Esophagus muscularis mucosa (tissue), 4 donors: ENCODE measurements around the gene DSCAML1. TPM values are rescaled to one million over a fixed set of nuclear protein-coding genes. Genes with fewer than 3 reads are reported as not detected.

Experiments
- DNase-seq: peaks from one replicate; pipeline ENCODE4 v3.0.0-alpha.2; 2017; ENCODE audit errors: extremely low spot score
- H3K27ac ChIP-seq, 4 donors: fragments of 200-600 bp; sonication (generic); replicated peaks in 1 of 4; 1 replicate in 3 of 4; 2 replicates in 1 of 4; pipeline ENCODE4 v1.5.1; 2016 to 2019; ENCODE audit warnings: mild to moderate bottlenecking in 1 of 4
- H3K27me3 ChIP-seq, 4 donors: fragments of 200-600 bp; sonication (generic); one replicate each; pipeline versions ENCODE4 v1.5.1 to v1.6.0; 2016 to 2019
- H3K36me3 ChIP-seq, 4 donors: fragments of 200-600 bp; sonication (generic); one replicate each; pipeline ENCODE4 v1.5.1; 2016 to 2019
- H3K4me1 ChIP-seq, 4 donors: fragments of 200-600 bp; sonication (generic); one replicate each; pipeline ENCODE4 v1.5.1; 2016 to 2019
- H3K4me3 ChIP-seq, 4 donors: fragments of 200-600 bp; sonication (generic); 1 replicate in 2 of 4; 2 replicates in 2 of 4; pipeline ENCODE4 v1.5.1; 2016 to 2019; ENCODE audit warnings: mild to moderate bottlenecking in 4 of 4, moderate library complexity in 1 of 4
- H3K9me3 ChIP-seq, 4 donors: fragments of 200-600 bp; sonication (generic); 1 replicate in 3 of 4; 2 replicates in 1 of 4; pipeline ENCODE4 v1.5.1; 2016 to 2019
- EP300 ChIP-seq: sonication (generic); formaldehyde crosslinking; IDR thresholded peaks from one replicate; pipeline ENCODE4 v1.6.1; 2017; ENCODE audit warnings: antibody characterized with exemption
- POLR2A ChIP-seq: fragments of 450-650 bp; IDR thresholded peaks from one replicate; pipeline ENCODE4 v1.6.1; 2017; ENCODE audit warnings: antibody characterized with exemption, moderate library complexity, mild to moderate bottlenecking, low read depth
- POLR2AphosphoS5 ChIP-seq, 2 donors: sonication (generic); formaldehyde crosslinking; IDR thresholded peaks; one replicate each; pipeline ENCODE4 v1.6.1; 2017; ENCODE audit warnings: antibody characterized with exemption in 2 of 2
- WGBS: methylation state at CpG from one replicate; pipeline ENCODE4 v1.1.5; 2018; 5-methylcytosine and 5-hydroxymethylcytosine counted together
- intact Hi-C: fragments of 100-400 bp; cut with DNase I; formaldehyde crosslinking; loops from one replicate; pipeline ENCODE4 v1.15.1; 2023
- total RNA-seq, 4 donors: library from RNA; depleted of rRNA; stranded (reverse); fragments of >200 nt; gene quantifications; one replicate each; pipeline versions ENCODE4 v1.1.0 to v1.2.1, GENCODE V29; 2016
- TF ChIP-seq, protein P1 (sequence below), 3 experiments: fragments of 200-600 bp in 2 of 3; fragments of 450-650 bp in 1 of 3; sonication (generic) in 2 of 3; IDR thresholded peaks; one replicate each; pipeline ENCODE4 v1.5.1; 2017 to 2019; ENCODE audit warnings: antibody characterized with exemption in 3 of 3, mild to moderate bottlenecking in 2 of 3, moderate library complexity in 1 of 3

Gene DSCAML1
- total RNA-seq, 4 donors from 2014 or later = 0.50 to 5.8 (median 1.2) TPM

- no peak for DNase-seq
- WGBS = 75% methylated on average over 2 of the region's 3 CpGs
- Histone ChIP-seq H3K9me3 (peaks cover 0 to 8% (median 7%) of the 10 kb centered on the region in 4 donors), H3K27ac (no peak overlapping the region), H3K36me3 (no peaks in the 10 kb centered on the region), H3K4me1 (no peaks in the 10 kb centered on the region), H3K27me3 (peaks cover 0 to 31% (median 0%) of the 10 kb centered on the region in 4 donors), H3K4me3 (no peak overlapping the region)
- intact Hi-C loops = no loop called here
- TF ChIP-seq POLR2AphosphoS5 (IDR thresholded peaks at IDR 0.05) = no peak
- no peak for TF ChIP-seq EP300
- TF ChIP-seq, protein P1, sequence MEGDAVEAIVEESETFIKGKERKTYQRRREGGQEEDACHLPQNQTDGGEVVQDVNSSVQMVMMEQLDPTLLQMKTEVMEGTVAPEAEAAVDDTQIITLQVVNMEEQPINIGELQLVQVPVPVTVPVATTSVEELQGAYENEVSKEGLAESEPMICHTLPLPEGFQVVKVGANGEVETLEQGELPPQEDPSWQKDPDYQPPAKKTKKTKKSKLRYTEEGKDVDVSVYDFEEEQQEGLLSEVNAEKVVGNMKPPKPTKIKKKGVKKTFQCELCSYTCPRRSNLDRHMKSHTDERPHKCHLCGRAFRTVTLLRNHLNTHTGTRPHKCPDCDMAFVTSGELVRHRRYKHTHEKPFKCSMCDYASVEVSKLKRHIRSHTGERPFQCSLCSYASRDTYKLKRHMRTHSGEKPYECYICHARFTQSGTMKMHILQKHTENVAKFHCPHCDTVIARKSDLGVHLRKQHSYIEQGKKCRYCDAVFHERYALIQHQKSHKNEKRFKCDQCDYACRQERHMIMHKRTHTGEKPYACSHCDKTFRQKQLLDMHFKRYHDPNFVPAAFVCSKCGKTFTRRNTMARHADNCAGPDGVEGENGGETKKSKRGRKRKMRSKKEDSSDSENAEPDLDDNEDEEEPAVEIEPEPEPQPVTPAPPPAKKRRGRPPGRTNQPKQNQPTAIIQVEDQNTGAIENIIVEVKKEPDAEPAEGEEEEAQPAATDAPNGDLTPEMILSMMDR (IDR thresholded peaks at IDR 0.05) = no peak
- no peak for TF ChIP-seq POLR2A
These were observed 180.0 kb downstream of the DSCAML1 start for GRCh38 chr11:117616979-117617378.

DNA sequence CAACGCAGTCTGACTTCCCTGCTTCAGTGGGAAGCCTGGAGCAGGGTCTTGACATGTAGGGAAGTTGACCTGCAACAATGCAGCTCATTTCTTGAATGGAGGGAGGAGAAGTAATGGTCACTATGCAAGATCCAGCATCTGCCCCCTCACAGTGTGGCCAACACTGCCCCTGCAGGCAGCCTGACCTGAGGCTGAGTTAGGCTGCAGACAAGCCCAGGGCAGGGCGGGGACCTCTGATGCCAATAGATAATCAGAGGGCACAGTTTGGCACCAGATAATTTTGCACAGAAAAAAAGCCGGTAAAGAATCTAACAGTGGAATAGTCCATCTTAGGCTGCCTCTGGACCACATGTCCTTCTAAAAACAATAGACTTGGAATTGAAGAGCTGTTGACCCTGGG, 182.3 kb downstream of the DSCAML1 start:
- no peak for DNase-seq
- intact Hi-C loops = no loop called here
- Histone ChIP-seq H3K9me3 (no peaks in the 10 kb centered on the region), H3K4me1 (no peaks in the 10 kb centered on the region), H3K36me3 (no peaks in the 10 kb centered on the region), H3K27me3 (peaks cover 0 to 31% (median 0%) of the 10 kb centered on the region in 4 donors), H3K27ac (no peak overlapping the region), H3K4me3 (no peak overlapping the region)
- TF ChIP-seq, protein P1 (IDR thresholded peaks at IDR 0.05) = no peak
- TF ChIP-seq EP300 (no peak), POLR2A (no peak), POLR2AphosphoS5 (IDR thresholded peaks at IDR 0.05) (no peak)
- 95% methylated on average over 3 of the region's 3 CpGs for WGBS

DNA sequence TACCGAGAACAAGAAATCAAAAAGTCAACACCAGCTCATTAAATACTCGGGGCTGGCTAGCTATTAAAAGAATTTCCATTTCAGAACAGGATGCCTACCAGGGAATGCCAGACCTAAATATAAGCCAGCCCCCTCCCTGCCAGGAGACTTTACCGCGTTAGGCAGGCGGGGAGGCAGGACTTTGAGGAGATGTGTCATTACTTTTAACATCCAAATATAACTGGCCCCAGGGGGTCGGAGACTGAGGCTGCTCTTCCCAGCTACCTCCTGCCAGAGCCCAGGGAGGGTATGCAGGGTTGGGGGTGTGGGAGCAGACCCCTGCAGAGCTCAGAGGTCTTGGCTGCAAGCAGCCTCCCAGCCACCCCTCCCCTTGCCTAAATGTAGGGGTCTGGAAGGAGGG, 183.5 kb downstream of the DSCAML1 start:
- Histone ChIP-seq H3K4me1 (no peaks in the 10 kb centered on the region), H3K9me3 (no peaks in the 10 kb centered on the region), H3K27me3 (peaks cover 0 to 31% (median 0%) of the 10 kb centered on the region in 4 donors), H3K27ac (no peak overlapping the region), H3K36me3 (no peaks in the 10 kb centered on the region), H3K4me3 (no peak overlapping the region)
- intact Hi-C loops = no loop called here
- DNase-seq = no peak
- WGBS = 43% methylated on average over 4 of the region's 6 CpGs
- TF ChIP-seq, protein P1 (IDR thresholded peaks at IDR 0.05) = no peak
- TF ChIP-seq EP300 (no peak), POLR2AphosphoS5 (IDR thresholded peaks at IDR 0.05) (no peak), POLR2A (no peak)

GRCh38 chr11:117612177-117612576, 184.8 kb downstream of the DSCAML1 start:
- TF ChIP-seq, protein P1 (IDR thresholded peaks at IDR 0.05) = no peak
- TF ChIP-seq POLR2A (no peak), POLR2AphosphoS5 (IDR thresholded peaks at IDR 0.05) (no peak), EP300 (no peak)
- intact Hi-C loops = no loop called here
- H3K27me3 ChIP-seq = peaks cover 0 to 31% (median 0%) of the 10 kb centered on the region in 4 donors
- H3K9me3 ChIP-seq = no peaks in the 10 kb centered on the region
- no peaks in the 10 kb centered on the region for H3K36me3 ChIP-seq
- H3K4me3 ChIP-seq = no peak overlapping the region
- WGBS = 64% methylated on average over 7 of the region's 7 CpGs
- H3K4me1 ChIP-seq = no peaks in the 10 kb centered on the region
- H3K27ac ChIP-seq = no peak overlapping the region
- no peak for DNase-seq

- no peaks in the 10 kb centered on the region for H3K9me3 ChIP-seq
- WGBS = 78% methylated on average over 4 of the region's 4 CpGs
- H3K27me3 ChIP-seq = peaks cover 0 to 31% (median 0%) of the 10 kb centered on the region in 4 donors
- no peak for TF ChIP-seq POLR2A
- no peak for TF ChIP-seq EP300
- TF ChIP-seq POLR2AphosphoS5 (IDR thresholded peaks at IDR 0.05) = no peak
- TF ChIP-seq, protein P1 (IDR thresholded peaks at IDR 0.05) = no peak
- intact Hi-C loops = no loop called here
- no peak overlapping the region for H3K4me3 ChIP-seq
- H3K4me1 ChIP-seq = no peaks in the 10 kb centered on the region
- no peaks in the 10 kb centered on the region for H3K36me3 ChIP-seq
- no peak for DNase-seq
- H3K27ac ChIP-seq = no peak overlapping the region
These were observed 186.1 kb downstream of the DSCAML1 start for GRCh38 chr11:117610901-117611300.
